HG03108 (cell line): ENCODE measurements around the gene NELL1.

Source experiments
- ATAC-seq: cut with Tn5 transposase; IDR thresholded peaks from one replicate; pipeline ENCODE4 v1.9.1; 2021; ENCODE audit warnings: moderate library complexity; ENCODE audit not compliant: unreplicated experiment

Gene NELL1

DNA sequence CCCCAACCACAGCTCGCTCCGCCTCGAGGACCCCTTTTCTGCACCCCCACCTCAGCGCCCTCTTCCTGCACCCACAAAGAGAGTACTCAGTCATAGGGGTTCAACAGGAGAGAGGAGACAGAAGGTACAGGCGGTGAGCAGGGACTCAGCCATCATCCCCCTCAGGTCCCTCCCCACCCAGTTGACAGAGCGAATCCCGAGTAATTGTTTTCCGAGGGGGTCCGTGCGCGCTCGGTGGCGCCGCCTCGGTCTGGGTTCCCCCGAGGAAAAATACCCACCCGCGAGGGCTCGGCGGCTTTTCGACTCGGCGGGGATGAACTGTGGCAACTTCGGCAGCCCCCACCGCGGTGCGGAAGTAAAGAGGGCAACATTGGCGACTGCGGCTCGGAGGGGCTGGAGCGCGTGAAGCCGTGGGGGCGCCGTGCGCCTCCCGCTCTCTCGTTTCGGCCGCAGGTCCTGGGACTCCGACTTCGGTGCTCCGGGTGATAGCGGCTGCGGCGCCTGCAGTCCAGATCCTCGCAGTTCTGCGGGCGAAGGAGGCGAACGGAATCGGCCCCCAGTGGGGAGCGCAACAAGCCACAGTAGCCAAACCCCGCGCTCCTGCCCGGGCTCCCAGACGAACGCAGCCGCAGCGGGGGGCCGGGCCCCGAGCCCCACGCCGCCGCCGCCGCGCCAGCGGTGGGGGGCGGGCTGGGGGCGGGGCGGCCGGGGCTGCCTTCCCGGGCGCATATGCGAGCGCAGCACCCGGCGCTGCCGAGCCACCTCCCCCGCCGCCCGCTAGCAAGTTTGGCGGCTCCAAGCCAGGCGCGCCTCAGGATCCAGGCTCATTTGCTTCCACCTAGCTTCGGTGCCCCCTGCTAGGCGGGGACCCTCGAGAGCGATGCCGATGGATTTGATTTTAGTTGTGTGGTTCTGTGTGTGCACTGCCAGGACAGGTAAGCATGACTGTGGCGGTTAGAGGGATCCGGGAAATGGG is at the start of gene NELL1:
NELL1 (plus strand) TSS at position 743 of the 976 bp plus-strand sequence.
- ATAC-seq = no peak

DNA sequence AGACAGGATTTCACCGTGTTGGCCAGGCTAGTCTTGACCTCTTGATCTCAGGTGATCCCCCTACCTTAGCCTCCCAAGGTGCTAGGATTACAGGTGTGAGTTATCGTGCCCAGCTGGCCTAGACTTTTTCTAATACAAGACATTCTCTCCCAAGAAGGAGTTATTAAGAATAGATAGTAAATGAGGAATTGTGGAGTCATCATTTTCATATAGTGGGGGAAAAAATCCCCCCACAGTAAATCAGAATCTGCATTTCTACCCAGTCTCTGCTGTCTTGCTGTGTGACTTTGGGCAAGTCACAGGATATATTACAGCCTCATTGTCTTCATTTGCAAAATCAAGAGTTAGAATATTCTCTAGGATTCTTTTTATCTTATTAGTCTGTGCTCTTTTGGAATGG is 48.4 kb upstream of the NELL1 start:
- ATAC-seq = no peak

DNA sequence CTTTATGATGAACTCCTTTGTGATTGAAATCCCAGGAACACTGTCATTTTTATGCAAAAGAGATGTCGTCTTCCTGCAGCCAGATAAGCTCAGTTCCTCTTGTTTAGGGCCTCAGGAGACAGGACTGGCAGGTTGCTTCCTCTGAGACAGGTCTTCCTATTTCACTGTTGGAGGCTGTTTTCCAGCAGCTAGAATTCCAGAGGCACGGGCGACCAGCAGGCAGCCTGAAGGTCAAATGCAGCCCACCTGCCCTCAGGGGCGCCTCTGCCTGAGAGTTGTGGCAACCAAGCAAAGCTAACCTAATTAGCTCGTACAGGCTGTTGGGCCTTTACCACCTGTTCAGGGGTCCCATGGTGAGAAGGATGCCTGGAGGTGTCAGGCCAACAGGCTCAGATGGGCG is 47.7 kb upstream of the NELL1 start:
- ATAC-seq = no peak

DNA sequence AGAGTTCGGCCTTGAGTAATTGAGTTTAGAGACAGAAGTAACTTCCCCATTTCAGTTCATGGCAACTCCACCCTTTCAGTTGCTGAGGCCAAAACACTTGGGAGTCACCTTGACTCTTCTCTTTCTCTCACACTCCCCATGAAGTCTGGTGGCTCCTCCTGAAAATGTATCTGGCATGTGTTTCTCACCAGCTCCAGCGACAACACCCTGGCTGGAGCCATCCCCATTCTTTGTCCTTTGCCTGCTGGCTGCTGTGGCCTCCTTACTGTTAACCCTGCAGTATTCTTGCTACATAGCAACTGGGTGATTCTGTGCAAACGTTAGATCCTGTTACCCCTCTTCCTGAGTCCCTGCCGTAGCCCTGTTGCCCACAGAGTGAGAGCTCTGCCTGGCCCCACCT is 46.1 kb upstream of the NELL1 start:
- no peak for ATAC-seq

DNA sequence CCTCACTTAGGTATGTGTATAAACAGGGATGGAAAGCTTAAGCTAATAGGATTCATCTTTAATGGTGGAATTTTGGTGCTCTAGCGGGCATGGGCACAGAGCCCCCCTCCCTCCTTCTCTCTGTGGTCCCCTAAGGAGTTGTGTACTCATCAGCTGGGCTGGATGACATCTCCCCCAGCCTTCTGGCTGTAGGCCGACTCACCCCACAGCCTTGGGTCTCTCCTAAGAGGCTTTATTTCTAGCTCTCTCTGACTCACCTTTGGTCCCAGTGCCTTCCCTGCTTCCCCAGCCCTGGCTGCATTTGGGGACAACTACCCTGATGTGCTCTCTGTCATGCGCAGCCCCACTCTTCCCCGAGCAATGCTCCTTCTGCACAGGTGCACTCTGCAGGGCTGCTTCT is 43.1 kb upstream of the NELL1 start:
- ATAC-seq = no peak

DNA sequence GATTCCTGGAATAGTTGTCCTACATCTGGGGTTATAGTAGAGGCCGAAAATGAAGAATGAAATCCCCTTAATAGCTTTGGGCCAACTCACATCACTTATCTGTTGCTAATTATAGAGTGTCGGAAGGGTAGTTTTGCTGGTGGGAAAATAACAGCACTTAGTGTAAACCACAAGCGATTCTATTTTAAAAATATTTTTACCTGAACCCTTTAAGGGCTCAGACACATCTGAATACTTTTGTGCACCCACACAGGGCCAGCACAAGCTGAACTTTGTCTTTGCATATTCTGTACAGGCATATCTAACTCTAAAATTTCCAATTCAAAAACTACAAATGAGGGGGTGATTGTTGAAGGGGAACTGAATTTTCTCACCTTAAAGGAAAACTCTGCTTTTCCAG is 42.4 kb upstream of the NELL1 start:
- no peak for ATAC-seq

DNA sequence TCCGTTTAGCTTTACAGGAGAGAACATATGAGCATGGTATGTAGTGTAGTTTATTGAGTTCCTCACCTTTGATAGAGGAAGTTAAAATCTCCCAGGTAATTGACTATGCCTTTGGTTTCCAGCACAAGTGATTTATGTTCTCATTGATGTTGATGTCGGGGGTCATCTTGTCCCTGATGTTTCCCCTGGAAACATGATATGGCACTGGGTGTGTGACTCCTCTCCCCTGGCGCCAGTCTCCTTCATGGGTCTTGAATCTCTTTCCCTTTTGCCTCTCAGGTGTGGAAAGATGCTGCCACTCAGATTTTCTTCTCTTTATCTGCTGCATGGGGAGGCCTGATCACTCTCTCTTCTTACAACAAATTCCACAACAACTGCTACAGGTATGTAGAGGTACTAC is 41.7 kb upstream of the NELL1 start:
- ATAC-seq = no peak

DNA sequence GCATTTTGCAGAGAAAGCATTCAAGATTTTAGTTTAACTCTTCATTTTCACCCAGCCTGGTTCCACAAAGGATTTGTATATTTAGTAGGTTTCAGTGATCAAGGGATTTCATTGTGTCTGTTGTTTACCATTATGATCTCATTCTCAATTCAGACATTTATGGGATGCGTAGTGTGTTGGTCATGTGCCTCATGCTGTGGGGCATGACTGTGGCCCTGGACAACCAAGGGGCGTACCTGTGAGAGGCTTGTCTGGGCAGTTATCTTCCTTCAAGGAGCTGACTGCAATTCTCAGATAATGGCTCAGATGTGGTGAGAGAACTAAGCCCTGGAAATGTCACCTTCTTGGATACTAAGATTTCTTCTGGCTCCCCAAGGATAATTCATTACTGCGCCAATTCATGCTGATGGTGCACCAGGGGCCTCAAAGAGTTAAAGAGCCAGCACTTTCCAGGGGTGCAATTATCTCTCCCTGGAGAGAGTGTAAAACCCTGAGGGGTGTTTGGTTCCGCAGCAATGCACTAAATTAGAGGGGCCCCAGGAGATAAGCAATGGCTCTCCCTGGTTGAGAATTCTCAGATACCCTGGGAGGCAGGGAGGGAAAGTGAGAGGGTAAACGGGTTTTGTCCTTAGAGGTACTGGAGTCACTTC is 37.7 kb upstream of the NELL1 start:
- ATAC-seq = no peak

DNA sequence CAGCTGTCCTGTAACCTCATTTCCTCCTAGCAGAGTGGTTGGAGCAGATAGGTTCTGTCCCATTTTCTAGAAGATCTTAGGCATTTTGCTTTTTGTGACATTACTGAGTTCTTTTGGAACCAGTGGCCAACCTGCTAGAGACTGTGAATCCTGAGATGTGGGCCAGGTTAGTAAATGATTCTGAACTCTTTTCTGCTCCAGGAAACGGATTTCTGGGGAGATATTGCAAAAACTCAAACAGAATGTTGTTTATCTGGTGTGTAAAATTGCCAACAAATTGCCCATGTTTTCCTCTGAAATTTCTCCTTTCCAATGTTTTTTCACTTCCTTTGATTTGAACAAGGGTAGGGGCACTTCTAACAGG is 37.2 kb upstream of the NELL1 start:
- ATAC-seq = no peak

DNA sequence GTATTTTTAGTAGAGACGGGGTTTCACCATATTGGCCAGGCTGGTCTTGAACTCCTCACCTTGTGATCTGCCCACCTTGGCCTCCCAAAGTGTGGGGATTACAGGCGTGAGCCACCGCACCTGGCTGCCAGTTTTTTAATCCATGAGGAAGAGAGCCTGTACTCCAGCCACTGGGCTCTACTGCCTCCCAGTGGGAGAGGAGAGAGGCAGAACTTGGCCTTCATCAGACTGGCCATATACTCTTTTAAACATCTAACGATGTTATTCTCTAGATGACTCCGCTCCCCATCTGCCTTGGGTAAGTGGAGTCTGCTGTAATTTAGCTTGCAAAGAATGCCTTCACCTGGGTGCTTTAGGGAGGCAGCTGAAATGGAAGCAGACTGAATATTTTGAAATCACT is 35.3 kb upstream of the NELL1 start:
- no peak for ATAC-seq

DNA sequence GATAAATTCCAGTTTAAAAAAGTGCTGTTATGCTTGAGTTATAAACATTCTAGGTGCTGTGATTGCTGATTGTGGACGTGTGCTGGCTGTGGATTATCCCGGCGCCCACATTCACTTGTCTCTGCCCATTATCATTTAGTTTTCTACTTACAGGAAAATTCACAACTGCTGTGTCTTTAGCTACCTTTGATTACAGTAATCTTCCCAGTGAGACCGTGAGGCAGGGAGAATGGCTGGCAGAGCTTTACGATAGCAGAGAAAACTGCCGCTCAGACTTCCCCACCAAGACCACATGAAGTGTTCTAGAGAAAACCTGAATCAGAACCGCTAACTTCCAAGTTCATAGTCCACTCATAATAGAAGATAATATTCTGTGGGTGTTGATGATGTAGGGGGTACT is 34.6 kb upstream of the NELL1 start:
- no peak for ATAC-seq

DNA sequence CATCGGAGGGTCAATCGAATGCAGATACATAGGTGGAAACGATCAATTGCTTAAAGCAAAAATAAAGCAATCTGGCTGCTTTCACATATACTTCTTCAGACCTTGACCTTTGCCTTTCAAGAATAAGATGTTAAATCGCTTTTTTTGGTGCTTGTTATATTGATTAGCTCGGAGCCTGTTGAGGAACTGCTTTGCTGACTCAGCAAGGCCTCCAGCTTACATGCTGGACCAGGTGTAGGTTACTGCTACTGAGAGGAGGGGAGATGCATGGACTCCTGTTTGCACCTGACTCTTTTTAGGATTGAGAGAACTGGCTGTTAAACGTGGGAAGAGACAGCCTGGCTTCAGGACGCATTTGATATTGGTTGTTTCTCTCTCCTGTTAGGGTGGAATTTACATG is 31.3 kb upstream of the NELL1 start:
- ATAC-seq = no peak

DNA sequence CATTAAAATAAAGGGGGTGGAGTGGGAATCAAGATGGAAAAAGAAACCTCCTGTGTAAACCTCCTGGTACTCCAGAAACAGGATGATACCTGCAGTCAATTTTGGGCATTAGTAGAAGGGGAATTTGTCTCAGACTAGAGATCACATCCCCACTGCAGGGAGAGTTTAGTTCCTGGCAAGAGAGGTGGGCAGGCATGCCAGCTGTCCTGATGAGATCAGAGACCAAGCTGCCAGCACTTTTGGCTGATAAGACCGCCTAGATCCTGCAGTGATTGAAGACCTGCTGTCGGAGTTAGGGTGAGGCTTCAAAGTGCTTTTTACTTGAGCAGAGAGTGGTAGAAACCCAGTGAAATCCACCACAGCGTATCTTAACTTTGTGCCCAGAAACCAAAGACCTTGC is 29.7 kb upstream of the NELL1 start:
- no peak for ATAC-seq

DNA sequence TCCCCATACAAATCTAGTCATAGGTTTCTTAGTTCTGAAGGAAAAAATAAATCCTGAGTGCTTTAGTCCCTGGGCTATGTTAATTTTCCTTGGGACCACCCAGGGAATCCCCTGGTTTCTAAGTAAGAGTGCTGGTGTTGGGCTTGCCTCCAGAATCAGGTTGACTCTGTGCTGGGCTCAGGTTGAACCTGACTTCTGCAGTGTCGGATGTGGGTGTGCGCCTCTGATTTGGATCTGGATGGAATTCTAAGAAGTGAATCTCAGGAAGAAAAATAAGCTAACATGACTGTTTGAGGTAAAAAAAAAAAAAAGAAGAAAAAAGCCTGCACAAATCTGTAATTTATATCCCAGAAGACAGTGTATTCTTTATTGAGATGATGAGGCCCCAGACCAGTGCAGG is 29.0 kb upstream of the NELL1 start:
- no peak for ATAC-seq

DNA sequence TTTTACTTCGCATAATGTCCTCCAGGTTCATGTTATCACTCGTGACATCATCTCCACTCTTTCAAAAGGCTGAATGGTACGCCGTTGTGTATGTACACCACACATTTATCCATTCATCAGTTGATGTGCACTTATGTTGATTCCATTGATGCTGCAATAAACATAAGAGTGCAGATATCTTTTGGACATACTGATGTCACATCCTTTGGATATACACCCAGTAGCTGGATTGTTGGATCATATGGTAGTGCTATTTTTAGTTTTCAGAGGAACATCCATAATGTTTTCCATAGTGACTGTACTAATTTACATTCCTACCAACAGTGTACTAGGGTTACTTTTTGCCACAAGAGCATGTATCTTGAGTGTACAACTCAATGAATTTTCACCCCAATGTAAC is 25.0 kb upstream of the NELL1 start:
- ATAC-seq = no peak

DNA sequence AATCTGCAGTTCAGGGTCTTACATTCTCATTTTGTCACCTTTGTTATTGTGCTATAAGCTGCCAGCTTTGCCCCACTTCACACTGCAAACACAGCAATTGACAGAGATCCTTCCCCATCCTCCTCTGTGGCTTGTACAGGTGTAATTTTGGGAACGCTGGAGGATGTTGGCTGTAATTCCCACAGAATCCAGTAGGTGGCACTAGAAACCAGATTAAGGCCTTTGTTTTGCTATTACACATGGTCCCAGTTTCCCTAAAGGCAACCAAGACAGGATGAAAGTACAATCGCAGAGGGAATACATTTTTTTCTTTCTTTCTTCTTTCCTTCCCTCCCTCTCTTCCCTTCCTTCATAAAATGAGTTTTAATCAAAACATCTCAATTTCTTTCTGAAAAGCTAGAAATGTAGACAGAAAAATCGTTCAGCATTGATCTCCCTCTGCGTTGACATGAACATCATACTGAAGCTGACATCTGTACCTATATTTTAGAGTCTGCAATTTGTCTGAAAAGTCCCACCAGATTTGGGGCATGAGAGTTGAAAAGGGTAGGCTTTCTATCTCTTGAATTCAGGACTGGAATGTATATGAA is 21.3 kb upstream of the NELL1 start:
- no peak for ATAC-seq

DNA sequence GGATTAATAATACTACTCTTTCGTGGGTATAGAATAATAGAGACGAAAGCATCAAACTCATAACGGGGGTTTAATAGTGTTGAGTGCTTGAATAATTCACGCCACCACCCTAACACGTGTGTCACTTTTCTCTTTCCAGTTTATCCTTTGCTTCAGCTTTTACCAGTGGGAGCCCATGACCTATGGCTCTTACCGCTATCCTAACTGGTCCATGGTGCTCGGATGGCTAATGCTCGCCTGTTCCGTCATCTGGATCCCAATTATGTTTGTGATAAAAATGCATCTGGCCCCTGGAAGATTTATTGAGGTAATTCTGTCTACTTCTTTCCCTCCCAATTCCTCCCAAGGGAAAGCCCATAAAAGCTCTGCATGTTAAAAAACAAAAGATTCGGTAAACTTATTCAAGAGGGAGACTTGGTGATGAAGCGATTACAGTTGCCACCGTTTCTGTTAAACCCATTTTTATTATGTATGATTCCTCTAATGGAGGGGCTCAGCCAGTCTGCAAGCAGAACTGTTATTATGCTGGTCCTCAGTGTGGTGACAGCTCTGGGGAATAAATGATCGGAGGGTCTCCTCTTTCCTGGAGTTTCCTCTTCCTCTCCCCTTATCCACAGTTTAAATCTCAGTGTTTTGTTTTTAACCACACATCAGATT is 17.1 kb upstream of the NELL1 start:
- ATAC-seq = no peak

DNA sequence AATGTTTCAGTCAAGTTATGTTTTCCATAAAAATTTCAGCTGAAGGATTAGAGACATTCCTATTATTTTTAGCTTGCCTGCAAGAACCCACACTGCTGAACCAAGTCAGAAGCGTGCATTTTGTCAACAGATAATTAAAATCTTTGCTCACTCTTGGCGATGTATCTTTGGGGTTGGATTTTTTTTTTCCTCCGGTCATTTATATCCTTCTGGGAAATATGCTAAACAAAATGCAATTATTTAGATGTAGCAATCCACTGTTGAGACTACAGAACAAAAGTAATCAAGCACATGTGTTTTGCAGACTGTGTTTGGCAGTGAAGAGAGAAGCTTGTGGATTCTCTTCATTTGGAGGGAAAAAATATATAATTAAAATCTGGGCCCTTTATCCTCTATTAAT is 15.3 kb upstream of the NELL1 start:
- ATAC-seq = no peak

DNA sequence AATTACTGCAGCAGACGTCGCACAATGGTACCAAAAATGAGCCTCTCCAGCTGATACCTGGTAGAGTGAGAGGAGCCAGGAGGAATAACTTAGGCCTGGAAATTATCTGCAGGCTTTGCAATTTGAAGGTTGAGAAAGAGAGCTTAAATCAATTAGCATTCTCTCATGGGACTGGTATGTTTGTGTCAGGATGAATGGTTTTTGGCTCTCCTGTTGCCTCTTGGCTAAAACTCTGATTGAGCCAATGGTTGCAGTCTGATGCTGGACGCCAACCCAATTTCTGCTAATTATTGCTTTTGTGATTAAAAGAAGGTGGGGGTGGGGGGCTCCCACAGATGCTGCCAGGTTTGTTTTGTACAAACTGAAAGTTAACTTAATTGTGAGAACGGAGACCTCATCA is 12.5 kb upstream of the NELL1 start:
- no peak for ATAC-seq

DNA sequence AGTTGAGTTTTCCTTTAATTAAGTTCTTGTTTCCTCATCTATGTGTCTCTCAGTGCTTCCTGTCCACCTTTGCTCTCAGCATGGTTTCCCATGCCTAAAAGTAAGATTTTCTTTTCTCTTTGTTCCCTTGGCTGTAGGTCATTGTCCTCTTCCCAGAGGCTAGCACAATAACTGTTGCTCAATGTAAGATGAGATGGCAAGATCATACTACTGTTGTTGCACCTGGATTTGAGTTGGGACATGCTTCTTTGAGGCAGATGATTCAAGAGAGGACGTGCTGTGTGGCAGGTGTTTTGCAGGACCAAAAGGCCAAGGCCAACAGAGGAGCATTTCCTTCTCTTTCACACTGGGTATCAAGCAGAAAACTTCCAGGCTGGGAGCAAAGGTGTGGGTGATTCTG is 11.3 kb upstream of the NELL1 start:
- no peak for ATAC-seq

DNA sequence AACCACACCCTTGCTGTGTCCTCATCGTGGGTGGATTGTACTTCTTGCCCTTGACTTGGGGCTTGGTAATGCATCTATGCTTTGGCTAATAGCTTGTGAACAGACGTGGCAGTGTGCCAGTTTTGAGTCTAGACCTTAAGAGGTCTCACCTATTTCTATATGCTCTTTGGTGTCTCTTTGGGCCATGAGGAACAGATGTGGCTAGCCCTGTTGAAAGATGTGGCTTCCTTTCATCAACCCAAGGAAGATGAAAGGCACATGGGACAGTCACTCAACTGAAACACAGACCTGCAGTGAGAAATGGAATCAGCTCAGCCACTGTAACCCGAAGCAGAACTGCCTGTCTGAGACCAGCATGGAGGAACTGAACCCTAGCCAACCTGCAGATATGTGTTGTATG is 7.9 kb upstream of the NELL1 start:
- no peak for ATAC-seq

DNA sequence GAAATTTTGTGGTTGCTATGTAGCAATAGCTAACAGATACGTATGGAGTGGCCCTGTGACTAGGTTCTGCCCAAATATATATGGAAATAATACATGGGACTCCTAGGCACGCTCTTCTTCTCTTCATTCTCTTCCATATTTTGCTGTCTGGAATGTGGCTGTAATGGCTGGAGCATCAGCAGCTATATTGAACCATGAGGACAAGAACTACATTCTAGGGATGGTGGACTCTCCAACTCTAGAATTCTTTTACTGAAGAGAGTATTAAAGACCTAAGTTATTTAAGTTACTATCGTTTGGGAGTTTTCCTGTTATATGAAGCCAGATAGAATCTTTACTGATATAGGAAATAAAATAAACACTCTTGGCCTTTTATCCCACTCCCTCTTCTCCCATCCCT is 7.5 kb upstream of the NELL1 start:
- no peak for ATAC-seq
